Measurements from ENCODE around the gene KLHDC7B.

Gene KLHDC7B

GRCh38 chr22:50546326-50547262, 895 bp downstream of the KLHDC7B start:
- FAIRE-seq, result no peak
- no peak for DNase-seq (ENCODE audit: insufficient read length, low spot score)

GRCh38 chr22:50547263-50547985, 1.7 kb downstream of the KLHDC7B start:
- DNase-seq (ENCODE audit: insufficient read length, low spot score) (no peak), FAIRE-seq (no peak)

- FAIRE-seq (no peak), DNase-seq (ENCODE audit: insufficient read length, low spot score) (no peak)
Observed at GRCh38 chr22:50548040-50548920, 2.6 kb downstream of the KLHDC7B start.

- no peak for DNase-seq (ENCODE audit: insufficient read length, low spot score)
- FAIRE-seq, result no peak
Observed at GRCh38 chr22:50548921-50549790, 3.5 kb downstream of the KLHDC7B start.

- DNase-seq (ENCODE audit: insufficient read length, low spot score) (no peak), FAIRE-seq (no peak)
Observed at GRCh38 chr22:50550395-50550794, 4.7 kb downstream of the KLHDC7B start.

GRCh38 chr22:50551160-50551752, 5.6 kb downstream of the KLHDC7B start:
- DNase-seq (ENCODE audit: insufficient read length, low spot score) (no peak), FAIRE-seq (no peak)

GRCh38 chr22:50553310-50553709, 7.6 kb downstream of the KLHDC7B start:
- FAIRE-seq, result no peak

GRCh38 chr22:50556703-50557102, 11.0 kb downstream of the KLHDC7B start:
- DNase-seq (ENCODE audit: insufficient read length, low spot score) (no peak), FAIRE-seq (no peak)

More at GRCh38 chr22:50553310-50553709, 7.6 kb downstream of the KLHDC7B start:
- DNase-seq (ENCODE audit: insufficient read length, low spot score), result no peak

GRCh38 chr22:50560034-50560433, 14.3 kb downstream of the KLHDC7B start:
- DNase-seq (ENCODE audit: insufficient read length, low spot score) (no peak), FAIRE-seq (no peak)

GRCh38 chr22:50561401-50562358, 16.0 kb downstream of the KLHDC7B start:
- FAIRE-seq (no peak), DNase-seq (ENCODE audit: insufficient read length, low spot score) (no peak)

- peak; percentile 60 for FAIRE-seq
Observed at GRCh38 chr22:50562523-50563412, 17.1 kb downstream of the KLHDC7B start, which contains the start of gene SYCE3. TSS of gene SYCE3 (minus strand) at chr22:50562919. CDS start at chr22:50556405, 6,514 bp downstream.

GRCh38 chr22:50563413-50564160, 17.9 kb downstream of the KLHDC7B start:
- FAIRE-seq, result no peak
- DNase-seq (ENCODE audit: insufficient read length, low spot score), result no peak

More at GRCh38 chr22:50562523-50563412, 17.1 kb downstream of the KLHDC7B start, which contains the start of gene SYCE3:
- DNase-seq (ENCODE audit: insufficient read length, low spot score), result peak; percentile 92

GRCh38 chr22:50564289-50564688, 18.6 kb downstream of the KLHDC7B start:
- no peak for FAIRE-seq
- DNase-seq (ENCODE audit: insufficient read length, low spot score), result no peak

- no peak for FAIRE-seq
- DNase-seq (ENCODE audit: insufficient read length, low spot score), result no peak
Observed at GRCh38 chr22:50567721-50568252, 22.1 kb downstream of the KLHDC7B start.

GRCh38 chr22:50568626-50569025, 22.9 kb downstream of the KLHDC7B start:
- FAIRE-seq (no peak), DNase-seq (ENCODE audit: insufficient read length, low spot score) (no peak)

GRCh38 chr22:50569041-50569459, 23.4 kb downstream of the KLHDC7B start:
- FAIRE-seq, result no peak
- DNase-seq (ENCODE audit: insufficient read length, low spot score), result no peak
